Mesenchymal stem cell (in vitro differentiated cells and primary cell): ENCODE data around the gene SULT1C4.

Experiments
- DNase-seq: peaks from one replicate; pipeline ENCODE4 v3.0.0-alpha.2; 2013
- H2AFZ ChIP-seq: one replicate; pipeline ENCODE4 v1.6.1; 2013; ENCODE audit warnings: low read depth, mild to moderate bottlenecking, control low read depth, inconsistent platforms, low read length, moderate library complexity
- H2AK5ac ChIP-seq: 2 replicates; pipeline ENCODE4 v1.6.1; 2013; ENCODE audit warnings: low read length, moderate library complexity, mild to moderate bottlenecking, inconsistent platforms; ENCODE audit not compliant: severe bottlenecking
- H2BK120ac ChIP-seq: one replicate; pipeline ENCODE4 v1.6.1; 2013; ENCODE audit warnings: low read depth, mild to moderate bottlenecking, inconsistent platforms, low read length, moderate library complexity
- H2BK12ac ChIP-seq, 2 experiments: one replicate each; pipeline ENCODE4 v1.6.1; 2013; ENCODE audit warnings: inconsistent platforms in 2 of 2, low read length in 2 of 2, mild to moderate bottlenecking in 2 of 2, moderate library complexity in 2 of 2, control low read depth in 1 of 2
- H2BK15ac ChIP-seq: one replicate; pipeline ENCODE4 v1.6.1; 2013; ENCODE audit warnings: mild to moderate bottlenecking, low read depth, inconsistent platforms; ENCODE audit not compliant: poor library complexity, severe bottlenecking
- H2BK5ac ChIP-seq: 2 replicates; pipeline ENCODE4 v1.6.1; 2013; ENCODE audit warnings: low read depth, mild to moderate bottlenecking, low read length, control low read depth, inconsistent platforms; ENCODE audit not compliant: poor library complexity, severe bottlenecking
- H3K14ac ChIP-seq, 2 experiments: one replicate each; pipeline ENCODE4 v1.6.1; 2013; ENCODE audit warnings: inconsistent platforms in 2 of 2, low read length in 2 of 2, control low read depth in 1 of 2, mild to moderate bottlenecking in 1 of 2, moderate library complexity in 1 of 2
- H3K18ac ChIP-seq, 2 experiments: one replicate each; pipeline ENCODE4 v1.6.1; 2013; ENCODE audit warnings: inconsistent platforms in 2 of 2, low read length in 2 of 2, control low read depth in 1 of 2, low read depth in 1 of 2, mild to moderate bottlenecking in 1 of 2
- H3K23ac ChIP-seq, 2 experiments: one replicate each; pipeline ENCODE4 v1.6.1; 2013; ENCODE audit warnings: inconsistent platforms in 2 of 2, low read length in 2 of 2, mild to moderate bottlenecking in 2 of 2, moderate library complexity in 2 of 2, control low read depth in 1 of 2
- H3K27ac ChIP-seq: 2 replicates; pipeline ENCODE4 v1.5.1; 2013; ENCODE audit warnings: mild to moderate bottlenecking, moderate library complexity, low read length, control low read depth, inconsistent platforms; ENCODE audit not compliant: poor library complexity, severe bottlenecking
- H3K27me3 ChIP-seq, 2 experiments: 2 replicates each; pipeline versions ENCODE4 v1.6.1 to v1.7.0; 2013; ENCODE audit warnings: low read length in 2 of 2, mild to moderate bottlenecking in 2 of 2, moderate library complexity in 2 of 2, control low read depth in 1 of 2, inconsistent platforms in 1 of 2; ENCODE audit not compliant: control insufficient read depth in 1 of 2, insufficient read depth in 1 of 2
- H3K36me3 ChIP-seq, 2 experiments: 2 replicates each; pipeline versions ENCODE4 v1.6.1 to v1.7.0; 2013; ENCODE audit warnings: low read length in 2 of 2, control low read depth in 1 of 2, inconsistent platforms in 1 of 2, low read depth in 1 of 2, mild to moderate bottlenecking in 1 of 2; ENCODE audit not compliant: insufficient read depth in 2 of 2, control insufficient read depth in 1 of 2
- H3K4ac ChIP-seq, 2 experiments: one replicate each; pipeline ENCODE4 v1.6.1; 2013; ENCODE audit warnings: inconsistent platforms in 2 of 2, low read length in 2 of 2, mild to moderate bottlenecking in 2 of 2, moderate library complexity in 2 of 2, control low read depth in 1 of 2, low read depth in 1 of 2
- H3K4me1 ChIP-seq: 2 replicates; pipeline ENCODE4 v1.6.1; 2013; ENCODE audit warnings: low read depth, low read length, control low read depth; ENCODE audit not compliant: control insufficient read depth, insufficient read depth
- H3K4me2 ChIP-seq: 2 replicates; pipeline ENCODE4 v1.6.1; 2013; ENCODE audit warnings: low read length, mild to moderate bottlenecking, inconsistent platforms; ENCODE audit not compliant: poor library complexity, severe bottlenecking
- H3K4me3 ChIP-seq, 2 experiments: 2 replicates each; pipeline versions ENCODE4 v1.5.1 to v1.7.0; 2013; ENCODE audit warnings: low read length in 2 of 2, mild to moderate bottlenecking in 2 of 2, control low read depth in 1 of 2, low read depth in 1 of 2; ENCODE audit not compliant: insufficient read depth in 1 of 2
- H3K79me1 ChIP-seq: replicated peaks from 2 replicates; pipeline ENCODE4 v1.6.1; 2013; ENCODE audit warnings: mild to moderate bottlenecking, control low read depth, low read length, inconsistent platforms; ENCODE audit not compliant: poor library complexity, severe bottlenecking
- H3K9ac ChIP-seq: 2 replicates; pipeline ENCODE4 v1.7.0; 2013; ENCODE audit warnings: mild to moderate bottlenecking, low read length, moderate library complexity
- H3K9me3 ChIP-seq: 2 replicates; pipeline ENCODE4 v1.7.0; 2013; ENCODE audit warnings: mild to moderate bottlenecking, low read length; ENCODE audit not compliant: control insufficient read depth
- H4K8ac ChIP-seq: one replicate; pipeline ENCODE4 v1.6.1; 2013; ENCODE audit warnings: inconsistent platforms, mild to moderate bottlenecking, low read length, moderate library complexity
- H4K91ac ChIP-seq: one replicate; pipeline ENCODE4 v1.6.1; 2013; ENCODE audit warnings: mild to moderate bottlenecking, low read length, inconsistent platforms
- WGBS: methylation state at CpG from one replicate; pipeline ENCODE4 v1.1.7; 2013; ENCODE audit warnings: mixed read lengths; 5-methylcytosine and 5-hydroxymethylcytosine counted together

SULT1C4 gene

GRCh38 chr2:108388045-108388444 lies 10.3 kb downstream of the SULT1C4 start:
- H3K36me3 ChIP-seq, result peaks cover 0 to 24% of the 10 kb centered on the region in 2 experiments
- H3K27ac ChIP-seq, result peak overlapping the region; percentile 72
- H2BK120ac ChIP-seq, result no peak overlapping the region
- no peak overlapping the region for H4K91ac ChIP-seq
- no peak for DNase-seq
- H3K9me3 ChIP-seq, result peaks cover 27% of the 10 kb centered on the region
- no peak overlapping the region for H3K4ac ChIP-seq
- no peak overlapping the region for H2AK5ac ChIP-seq
- H2AFZ ChIP-seq, result no peak overlapping the region
- no peak overlapping the region for H3K9ac ChIP-seq
- peak overlapping the region; percentile 72 for H2BK5ac ChIP-seq
- no peaks in the 10 kb centered on the region for H3K79me1 ChIP-seq
- no peaks in the 10 kb centered on the region for H3K27me3 ChIP-seq
- peaks cover 19% of the 10 kb centered on the region for H3K4me1 ChIP-seq
- no peak overlapping the region for H3K18ac ChIP-seq
- no peak overlapping the region for H4K8ac ChIP-seq
- no peak overlapping the region for H2BK15ac ChIP-seq
- H2BK12ac ChIP-seq, result no peak overlapping the region
- H3K14ac ChIP-seq, result no peak overlapping the region
- H3K4me2 ChIP-seq, result no peak overlapping the region
- H3K23ac ChIP-seq, result no peak overlapping the region
- H3K4me3 ChIP-seq, result no peak overlapping the region
- WGBS, result 97% methylated on average over 9 of the region's 9 CpGs

GRCh38 chr2:108390340-108390739 lies 12.6 kb downstream of the SULT1C4 start:
- no peaks in the 10 kb centered on the region for H3K27me3 ChIP-seq
- peaks cover 43% of the 10 kb centered on the region for H3K9me3 ChIP-seq
- no peak overlapping the region for H3K18ac ChIP-seq

GRCh38 chr2:108392029-108392428 lies 14.3 kb downstream of the SULT1C4 start:
- Histone ChIP-seq H3K4ac (no peak overlapping the region), H3K4me1 (peaks cover 5% of the 10 kb centered on the region), H3K27me3 (no peaks in the 10 kb centered on the region), H4K8ac (no peak overlapping the region), H3K14ac (no peak overlapping the region), H3K18ac (no peak overlapping the region), H3K36me3 (peaks cover 0 to 11% of the 10 kb centered on the region in 2 experiments), H3K4me3 (no peak overlapping the region), H3K23ac (no peak overlapping the region), H3K4me2 (no peak overlapping the region), H3K9me3 (peaks cover 44% of the 10 kb centered on the region), H2AFZ (no peak overlapping the region), H2AK5ac (no peak overlapping the region), H3K27ac (peak overlapping the region; percentile 72), H2BK5ac (no peak overlapping the region), H2BK12ac (no peak overlapping the region), H2BK15ac (no peak overlapping the region), H4K91ac (no peak overlapping the region), H3K9ac (no peak overlapping the region), H2BK120ac (no peak overlapping the region), H3K79me1 (no peaks in the 10 kb centered on the region)
- WGBS, result 80% methylated on average over 1 of the region's 1 CpG
- DNase-seq, result no peak

More at GRCh38 chr2:108390340-108390739, 12.6 kb downstream of the SULT1C4 start:
- Histone ChIP-seq H2AK5ac (no peak overlapping the region), H3K4me1 (peaks cover 10% of the 10 kb centered on the region), H2BK12ac (no peak overlapping the region), H3K27ac (peak overlapping the region; percentile 67), H3K4ac (no peak overlapping the region), H3K14ac (no peak overlapping the region), H3K79me1 (no peaks in the 10 kb centered on the region), H3K4me2 (no peak overlapping the region), H2BK15ac (no peak overlapping the region), H3K4me3 (no peak overlapping the region), H3K9ac (no peak overlapping the region), H4K91ac (no peak overlapping the region), H2AFZ (no peak overlapping the region), H2BK120ac (no peak overlapping the region), H4K8ac (no peak overlapping the region), H3K36me3 (peaks cover 0 to 16% of the 10 kb centered on the region in 2 experiments), H2BK5ac (no peak overlapping the region), H3K23ac (no peak overlapping the region)
- no peak for DNase-seq
- 95% methylated on average over 2 of the region's 2 CpGs for WGBS

GRCh38 chr2:108393197-108393596 lies 15.4 kb downstream of the SULT1C4 start:
- H3K4me1 ChIP-seq, result peaks cover 4% of the 10 kb centered on the region
- DNase-seq, result no peak
- no peak overlapping the region for H4K8ac ChIP-seq
- no peak overlapping the region for H2BK120ac ChIP-seq
- H3K18ac ChIP-seq, result no peak overlapping the region
- no peaks in the 10 kb centered on the region for H3K79me1 ChIP-seq
- no peak overlapping the region for H2BK15ac ChIP-seq
- no peak overlapping the region for H2AK5ac ChIP-seq
- no peak overlapping the region for H4K91ac ChIP-seq
- H3K36me3 ChIP-seq, result peaks cover 0 to 11% of the 10 kb centered on the region in 2 experiments
- H3K14ac ChIP-seq, result no peak overlapping the region
- H3K9ac ChIP-seq, result no peak overlapping the region
- H2BK12ac ChIP-seq, result no peak overlapping the region
- no peak overlapping the region for H3K27ac ChIP-seq
- H3K4me3 ChIP-seq, result no peak overlapping the region
- no peak overlapping the region for H2AFZ ChIP-seq
- no peak overlapping the region for H3K4me2 ChIP-seq
- no peak overlapping the region for H3K4ac ChIP-seq
- H3K9me3 ChIP-seq, result peaks cover 44% of the 10 kb centered on the region
- no peak overlapping the region for H3K23ac ChIP-seq
- H2BK5ac ChIP-seq, result no peak overlapping the region
- no peaks in the 10 kb centered on the region for H3K27me3 ChIP-seq
